Upper lobe of right lung (tissue), 1 donor: ENCODE data around the gene BMP7. TPM values are rescaled to one million over a fixed set of nuclear protein-coding genes. Genes with fewer than 3 reads are reported as not detected.
"Not testable (repeated sequence)": the region's sequence is repeated elsewhere in the genome, so short reads cannot be mapped to it uniquely, and the experiment has no call there.

ENCODE experiments used
- ATAC-seq: fragments of 200-7000 bp; cut with Tn5 transposase; one replicate; pipeline ENCODE4 v1.9.1; 2020; ENCODE audit warnings: mild to moderate bottlenecking, moderate library complexity
- DNase-seq: peaks from one replicate; pipeline ENCODE4 v3.0.0-alpha.2; 2020
- H3K27ac ChIP-seq: fragments of 200-600 bp; one replicate; pipeline ENCODE4 v1.8.0; 2022
- H3K27me3 ChIP-seq: fragments of 200-600 bp; one replicate; pipeline ENCODE4 v1.8.0; 2022; ENCODE audit warnings: mild to moderate bottlenecking
- H3K36me3 ChIP-seq: fragments of 200-600 bp; one replicate; pipeline ENCODE4 v1.8.0; 2022
- H3K4me1 ChIP-seq: fragments of 200-600 bp; one replicate; pipeline ENCODE4 v1.8.0; 2022
- H3K4me3 ChIP-seq: fragments of 200-600 bp; one replicate; pipeline ENCODE4 v1.8.0; 2022; ENCODE audit warnings: mild to moderate bottlenecking
- H3K9me3 ChIP-seq: fragments of 200-600 bp; one replicate; pipeline ENCODE4 v1.8.0; 2022
- CTCF ChIP-seq: fragments of 200-600 bp; IDR thresholded peaks from one replicate; pipeline ENCODE4 v1.8.0; 2022; ENCODE audit warnings: antibody characterized with exemption
- intact Hi-C: fragments of 100-400 bp; cut with DNase I; formaldehyde crosslinking; loops from one replicate; pipeline ENCODE4 v1.11.0; 2022
- total RNA-seq: library from RNA; stranded (reverse); fragmentation: NEBNext Ultra II Directional; extraction: Animal tissue kit (Norgen Biotek cat#: 25700); gene quantifications from one replicate; pipeline ENCODE4 v1.2.1, GENCODE V29; 2021
- donor health status: DM: no; HTN: yes; CAD: no; lungs with severe emphysema.

The BMP7 gene
- total RNA-seq, 1 donor from 2014 or later = 1.2 TPM

GRCh38 chr20:57195469-57196100, 70.9 kb downstream of the BMP7 start:
- no peak overlapping the region for H3K27ac ChIP-seq
- H3K4me3 ChIP-seq = no peak overlapping the region
- ATAC-seq (no peak), DNase-seq (no peak)
- H3K4me1 ChIP-seq = no peaks in the 10 kb centered on the region
- no peaks in the 10 kb centered on the region for H3K27me3 ChIP-seq
- intact Hi-C loops = no loop called here
- no peaks in the 10 kb centered on the region for H3K36me3 ChIP-seq
- H3K9me3 ChIP-seq = no peaks in the 10 kb centered on the region
- no peak for TF ChIP-seq CTCF

DNA sequence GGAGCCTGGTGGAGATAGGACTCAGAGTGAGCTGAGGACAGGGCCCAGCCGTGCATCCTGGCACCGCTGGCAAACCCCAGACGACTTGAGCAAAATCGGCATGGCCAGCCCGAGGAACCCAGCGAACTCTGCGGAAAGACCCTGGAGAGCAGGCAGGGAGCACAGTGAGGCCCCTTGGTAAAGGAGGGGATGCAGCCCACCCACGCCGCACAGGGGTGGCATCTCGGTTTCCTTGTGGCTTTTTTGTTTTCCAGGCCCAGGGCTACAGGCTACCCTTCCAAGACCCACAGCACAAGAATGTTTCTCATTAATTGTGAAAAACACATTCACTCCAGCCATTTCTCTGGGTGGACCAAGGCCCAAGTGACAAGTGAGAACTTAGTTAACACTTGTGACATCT, 71.4 kb downstream of the BMP7 start:
- intact Hi-C loops = no loop called here
- Histone ChIP-seq H3K27ac (no peak overlapping the region), H3K4me3 (no peak overlapping the region), H3K36me3 (no peaks in the 10 kb centered on the region), H3K9me3 (no peaks in the 10 kb centered on the region), H3K4me1 (no peaks in the 10 kb centered on the region), H3K27me3 (no peaks in the 10 kb centered on the region)
- no peak for TF ChIP-seq CTCF
- ATAC-seq (no peak), DNase-seq (no peak)

- Histone ChIP-seq H3K27me3 (no peaks in the 10 kb centered on the region), H3K27ac (no peak overlapping the region), H3K9me3 (no peaks in the 10 kb centered on the region), H3K4me3 (no peak overlapping the region), H3K4me1 (no peaks in the 10 kb centered on the region), H3K36me3 (no peaks in the 10 kb centered on the region)
- DNase-seq = no peak
- no peak for ATAC-seq
- intact Hi-C loops = no loop called here
- TF ChIP-seq CTCF = no peak
Measured at GRCh38 chr20:57194154-57194553, 72.3 kb downstream of the BMP7 start.

- DNase-seq = no peak
- Histone ChIP-seq H3K9me3 (no peaks in the 10 kb centered on the region), H3K27ac (no peak overlapping the region), H3K36me3 (no peaks in the 10 kb centered on the region), H3K4me3 (no peak overlapping the region), H3K27me3 (no peaks in the 10 kb centered on the region), H3K4me1 (no peaks in the 10 kb centered on the region)
- no peak for ATAC-seq
- no peak for TF ChIP-seq CTCF
- intact Hi-C loops = no loop called here
Measured at GRCh38 chr20:57193094-57193493, 73.3 kb downstream of the BMP7 start.

- no peak for ATAC-seq
- H3K27ac ChIP-seq = no peak overlapping the region
- TF ChIP-seq CTCF = no peak
- no peaks in the 10 kb centered on the region for H3K9me3 ChIP-seq
- no peak for DNase-seq
- H3K27me3 ChIP-seq = no peaks in the 10 kb centered on the region
- no peak overlapping the region for H3K4me3 ChIP-seq
- no peaks in the 10 kb centered on the region for H3K4me1 ChIP-seq
- intact Hi-C loops = no loop called here
- H3K36me3 ChIP-seq = no peaks in the 10 kb centered on the region
Measured at GRCh38 chr20:57192311-57192710, 74.1 kb downstream of the BMP7 start.

DNA sequence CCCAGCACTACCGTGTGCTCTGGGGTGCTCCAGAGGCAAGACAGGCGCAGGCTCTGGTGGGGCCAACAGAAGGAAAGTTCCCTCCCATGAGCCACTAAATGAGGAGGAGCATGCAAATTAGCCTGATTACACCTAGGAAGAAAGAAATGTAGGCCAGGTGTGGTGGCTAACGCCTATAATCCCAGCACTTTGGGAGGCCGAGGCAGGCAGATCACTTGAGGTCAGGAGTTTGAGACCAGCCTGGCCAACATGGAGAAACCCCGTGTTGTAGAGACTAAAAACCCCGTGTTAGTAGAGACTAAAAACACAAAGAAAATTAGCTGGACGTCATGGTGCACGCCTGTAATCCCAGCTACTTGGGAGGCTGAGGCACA, 75.2 kb downstream of the BMP7 start:
- DNase-seq, H3K27me3 ChIP-seq, H3K4me1 ChIP-seq, H3K36me3 ChIP-seq, intact Hi-C loops, H3K4me3 ChIP-seq, H3K27ac ChIP-seq, ATAC-seq, H3K9me3 ChIP-seq: not testable (repeated sequence)
